Right lobe of liver (tissue), 6 donors: ENCODE results near the gene TMEM119. TPM values are rescaled to one million over a fixed set of nuclear protein-coding genes. Genes with fewer than 3 reads are reported as not detected.
A peak's percentile ranks its signal among the peaks of the same experiment; 100 is the strongest.

Source experiments
- ATAC-seq, 4 donors: fragments of 200-7000 bp; cut with Tn5 transposase; one replicate each; pipeline ENCODE4 v1.9.1; 2020; ENCODE audit warnings: mild to moderate bottlenecking in 4 of 4, moderate library complexity in 4 of 4
- DNase-seq, 3 donors: peaks; one replicate each; pipeline ENCODE4 v3.0.0-alpha.2; 2020
- H3K27ac ChIP-seq, 3 donors: fragments of 200-600 bp; one replicate each; pipeline ENCODE4 v1.8.0; 2022
- H3K27me3 ChIP-seq, 2 donors: fragments of 200-600 bp; one replicate each; pipeline ENCODE4 v1.8.0; 2022
- H3K36me3 ChIP-seq, 4 donors: fragments of 200-600 bp; sonication (generic) in 1 of 4; one replicate each; pipeline versions ENCODE4 v1.5.1 to v1.8.0; 2017 to 2022; ENCODE audit warnings: control low read depth in 1 of 4
- H3K4me1 ChIP-seq, 4 donors: fragments of 200-600 bp; sonication (generic) in 1 of 4; one replicate each; pipeline versions ENCODE4 v1.5.1 to v1.8.0; 2017 to 2022; ENCODE audit warnings: control low read depth in 1 of 4
- H3K4me3 ChIP-seq, 3 donors: fragments of 200-600 bp; one replicate each; pipeline ENCODE4 v1.8.0; 2022
- H3K9me3 ChIP-seq, 4 donors: fragments of 200-600 bp; sonication (generic) in 1 of 4; one replicate each; pipeline versions ENCODE4 v1.5.1 to v1.8.0; 2017 to 2022; ENCODE audit warnings: control low read depth in 1 of 4
- POLR2A ChIP-seq: fragments of 450-650 bp; IDR thresholded peaks from one replicate; pipeline ENCODE4 v1.6.1; 2017; ENCODE audit warnings: antibody characterized with exemption, mild to moderate bottlenecking
- WGBS: methylation state at CpG from one replicate; pipeline ENCODE4 v1.1.6; 2018; ENCODE audit warnings: low coverage, low lambda C conversion rate; ENCODE audit not compliant: insufficient coverage; ENCODE audit errors: missing lambda C conversion rate; 5-methylcytosine and 5-hydroxymethylcytosine counted together
- intact Hi-C, 2 donors: fragments of 100-400 bp; cut with DNase I; formaldehyde crosslinking; loops; one replicate each; pipeline versions ENCODE4 v1.11.2 to v1.14.1; 2022
- total RNA-seq, 6 experiments: library from RNA; depleted of rRNA in 2 of 6; stranded (reverse); fragments of >200 nt in 2 of 6; fragmentation: NEBNext Ultra II Directional in 3 of 6; extraction: Animal tissue kit (Norgen Biotek cat#: 25700) in 3 of 6; gene quantifications; one replicate each; pipeline versions ENCODE4 v1.1.0 to v1.2.4, GENCODE V29; 2016 to 2023
- TF ChIP-seq, protein P1 (sequence below), 4 donors: fragments of 200-600 bp in 3 of 4; fragments of 450-650 bp in 1 of 4; IDR thresholded peaks; one replicate each; pipeline versions ENCODE4 v1.5.1 to v1.8.0; 2016 to 2022; ENCODE audit warnings: antibody characterized with exemption in 4 of 4, mild to moderate bottlenecking in 2 of 4
- donor health status: DM: no; HTN: yes; CAD: no.
- donor health status: DM: no; HTN: no; CAD: no.
- donor health status: DM: no; HTN: no; CAD: no.
- donor health status: DM: no; HTN: yes; CAD: no.
- donor health status: DM: no; HTN: yes; CAD: no.

The TMEM119 gene
- total RNA-seq, 6 experiments from 2014 or later: 0.09 to 0.38 (median 0.22) TPM; not detected in 2

DNA sequence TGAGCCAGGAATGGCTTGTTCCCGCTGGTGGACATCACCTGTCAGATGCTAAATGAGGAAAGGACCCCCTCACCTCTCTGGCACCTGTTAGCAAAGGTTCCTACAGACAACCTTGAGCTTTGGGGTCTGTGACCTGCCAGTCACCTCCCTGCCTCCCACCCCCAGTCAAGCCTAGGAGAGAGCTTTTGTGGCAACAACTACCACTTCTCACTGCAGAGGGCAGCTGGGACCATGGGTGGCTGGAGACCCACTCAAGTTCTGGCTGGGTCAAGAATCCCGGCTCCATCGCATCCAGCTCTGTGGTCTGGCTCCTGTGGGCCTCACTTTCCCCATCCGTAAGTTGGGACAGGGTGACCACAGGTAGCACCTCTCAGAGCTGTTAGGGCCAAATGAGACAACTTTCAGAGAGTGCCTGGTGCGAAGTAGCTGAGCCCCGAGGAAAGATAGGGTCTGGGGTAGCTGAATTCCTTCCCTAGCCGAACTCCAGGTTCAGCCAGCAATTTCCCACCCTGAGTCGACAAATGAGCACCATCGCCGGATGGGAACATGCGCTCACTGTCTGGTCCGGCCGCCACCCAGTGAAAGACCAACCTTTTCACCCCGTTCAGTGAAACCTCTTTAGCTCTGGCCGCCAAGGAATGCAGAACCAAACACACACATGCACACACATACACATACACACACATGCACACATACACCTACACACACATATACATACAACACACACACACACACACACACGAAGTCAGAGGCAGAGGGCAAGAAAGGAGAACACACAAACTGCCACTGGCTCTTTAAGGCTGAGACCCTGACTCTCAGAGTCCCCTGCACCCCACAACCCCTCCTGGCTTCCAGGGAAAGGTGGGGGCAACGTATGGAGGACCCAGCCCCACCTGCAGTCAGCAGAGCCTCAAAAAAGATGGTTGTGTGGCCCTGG lies 1.9 kb downstream of the TMEM119 start:
- Histone ChIP-seq H3K27ac (no peak overlapping the region), H3K9me3 (no peaks in the 10 kb centered on the region), H3K27me3 (no peaks in the 10 kb centered on the region), H3K4me1 (no peaks in the 10 kb centered on the region), H3K36me3 (no peaks in the 10 kb centered on the region), H3K4me3 (no peak overlapping the region)
- WGBS: 53% methylated on average over 2 of the region's 17 CpGs
- DNase-seq (no peak), ATAC-seq (no peak)
- TF ChIP-seq POLR2A: no peak
- TF ChIP-seq, protein P1, sequence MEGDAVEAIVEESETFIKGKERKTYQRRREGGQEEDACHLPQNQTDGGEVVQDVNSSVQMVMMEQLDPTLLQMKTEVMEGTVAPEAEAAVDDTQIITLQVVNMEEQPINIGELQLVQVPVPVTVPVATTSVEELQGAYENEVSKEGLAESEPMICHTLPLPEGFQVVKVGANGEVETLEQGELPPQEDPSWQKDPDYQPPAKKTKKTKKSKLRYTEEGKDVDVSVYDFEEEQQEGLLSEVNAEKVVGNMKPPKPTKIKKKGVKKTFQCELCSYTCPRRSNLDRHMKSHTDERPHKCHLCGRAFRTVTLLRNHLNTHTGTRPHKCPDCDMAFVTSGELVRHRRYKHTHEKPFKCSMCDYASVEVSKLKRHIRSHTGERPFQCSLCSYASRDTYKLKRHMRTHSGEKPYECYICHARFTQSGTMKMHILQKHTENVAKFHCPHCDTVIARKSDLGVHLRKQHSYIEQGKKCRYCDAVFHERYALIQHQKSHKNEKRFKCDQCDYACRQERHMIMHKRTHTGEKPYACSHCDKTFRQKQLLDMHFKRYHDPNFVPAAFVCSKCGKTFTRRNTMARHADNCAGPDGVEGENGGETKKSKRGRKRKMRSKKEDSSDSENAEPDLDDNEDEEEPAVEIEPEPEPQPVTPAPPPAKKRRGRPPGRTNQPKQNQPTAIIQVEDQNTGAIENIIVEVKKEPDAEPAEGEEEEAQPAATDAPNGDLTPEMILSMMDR (IDR thresholded peaks at IDR 0.05): no peak
- intact Hi-C loops: no loop called here

DNA sequence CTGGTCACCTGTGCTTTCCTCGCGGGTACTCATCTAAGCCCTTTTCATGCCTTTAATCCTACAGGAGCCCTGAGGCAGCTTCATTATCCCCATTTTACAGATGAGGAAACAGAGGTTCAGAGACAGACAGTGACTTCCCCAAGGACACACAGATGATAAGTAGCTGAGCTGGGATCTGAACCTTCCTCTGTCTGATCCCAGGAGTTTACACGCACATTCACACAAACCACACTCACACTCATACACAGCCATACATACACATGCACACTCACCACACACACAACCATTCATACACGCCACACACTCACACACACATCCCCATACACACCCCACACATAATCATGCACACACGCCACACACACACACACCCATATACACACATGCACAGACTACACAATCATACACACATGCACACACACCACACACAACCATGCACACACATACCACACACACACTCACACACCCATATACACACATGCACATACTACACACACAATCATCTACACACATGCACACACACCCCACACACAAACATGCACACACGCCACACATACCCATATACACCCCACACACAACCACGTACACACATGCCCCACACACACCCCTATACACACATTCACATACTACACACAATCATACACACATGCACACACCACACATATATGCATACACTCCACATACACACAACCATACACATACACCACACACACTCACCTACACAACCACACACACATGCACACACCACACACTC lies 2.7 kb downstream of the TMEM119 start:
- no peaks in the 10 kb centered on the region for H3K27me3 ChIP-seq
- H3K36me3 ChIP-seq: no peaks in the 10 kb centered on the region
- ATAC-seq (no peak), DNase-seq (no peak)
- intact Hi-C loops: no loop called here
- H3K9me3 ChIP-seq: no peaks in the 10 kb centered on the region
- no peaks in the 10 kb centered on the region for H3K4me1 ChIP-seq
- H3K4me3 ChIP-seq: no peak overlapping the region
- TF ChIP-seq, protein P1 (IDR thresholded peaks at IDR 0.05): no peak
- WGBS: 85% methylated on average over 7 of the region's 7 CpGs
- H3K27ac ChIP-seq: no peak overlapping the region

DNA sequence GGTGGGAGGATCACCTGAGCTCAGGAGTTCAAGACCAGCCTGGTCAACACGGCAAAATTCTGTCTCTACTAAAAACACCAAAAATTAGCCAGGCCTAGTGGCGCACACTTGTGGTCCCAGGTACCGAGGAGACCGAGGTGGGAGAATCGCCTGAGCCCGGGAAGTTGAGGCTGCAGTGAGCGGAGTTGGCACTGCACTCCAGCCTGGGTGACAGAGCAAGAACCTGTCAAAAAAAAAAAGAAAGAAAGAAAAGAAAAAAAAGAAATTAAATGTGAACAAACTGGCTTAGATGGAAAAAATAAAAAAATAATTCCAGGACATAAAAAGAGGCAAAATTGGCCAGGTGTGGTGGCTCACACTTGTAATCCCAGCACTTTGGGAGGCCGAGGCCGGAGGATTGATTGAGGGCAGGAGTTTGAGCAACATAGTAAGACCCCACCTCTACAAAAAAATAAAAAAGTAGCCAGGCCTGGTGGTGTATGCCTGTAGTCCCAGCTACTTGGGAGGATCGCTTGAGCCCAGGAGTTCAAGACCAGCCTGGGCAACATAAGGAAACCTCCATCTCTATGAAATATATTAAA lies 3.5 kb downstream of the TMEM119 start:
- H3K36me3 ChIP-seq: no peaks in the 10 kb centered on the region
- intact Hi-C loops: no loop called here
- H3K27ac ChIP-seq: no peak overlapping the region
- peak in 1 of 3 donors; percentile 17 for DNase-seq
- no peak overlapping the region for H3K4me3 ChIP-seq
- H3K27me3 ChIP-seq: no peaks in the 10 kb centered on the region
- no peak for ATAC-seq
- H3K4me1 ChIP-seq: no peaks in the 10 kb centered on the region
- no peaks in the 10 kb centered on the region for H3K9me3 ChIP-seq
- TF ChIP-seq, protein P1 (IDR thresholded peaks at IDR 0.05): no peak
- TF ChIP-seq POLR2A: no peak
- 86% methylated on average over 9 of the region's 10 CpGs for WGBS

DNA sequence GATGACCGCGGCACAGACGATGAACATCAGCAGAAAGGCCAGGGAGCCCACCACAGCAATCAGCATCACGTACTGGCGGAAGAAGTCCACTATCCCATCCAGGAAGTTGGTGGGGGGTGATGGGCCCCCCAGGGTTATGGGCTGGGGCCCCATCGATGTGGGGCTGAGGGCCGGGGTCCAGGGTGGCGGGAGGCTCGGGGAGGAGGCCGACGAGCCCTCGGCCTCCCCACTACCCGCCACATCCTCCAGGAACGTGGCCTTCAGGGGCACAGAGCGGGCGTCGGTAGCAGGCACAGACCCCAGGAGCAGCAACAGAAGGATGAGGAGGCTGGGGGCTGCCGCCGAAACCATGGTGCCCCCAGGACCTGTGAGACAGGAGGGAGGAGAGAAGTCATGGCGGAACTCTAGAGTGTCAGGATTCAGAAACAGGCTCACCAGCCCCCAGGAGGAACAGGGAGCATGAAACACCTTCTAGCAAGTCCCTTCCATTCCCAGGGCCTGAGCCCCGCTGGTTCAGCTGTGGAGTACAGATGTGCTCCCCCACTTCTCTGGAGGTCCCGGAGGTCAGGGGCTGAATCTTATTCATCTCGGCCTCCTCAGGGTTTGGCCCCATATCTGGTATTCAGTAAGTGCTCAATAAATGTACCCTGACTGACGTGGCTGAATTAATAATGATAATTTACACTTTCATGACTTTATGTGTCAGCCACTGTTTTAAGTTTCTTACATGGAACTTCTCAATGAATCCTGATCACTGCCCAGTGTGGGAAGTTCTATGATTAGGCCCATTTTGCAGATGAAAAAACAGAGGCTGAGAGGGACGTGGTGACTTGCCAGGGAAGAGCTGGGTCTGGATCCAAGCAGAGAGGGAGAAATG lies 5.6 kb downstream of the TMEM119 start:
- intact Hi-C loops: no loop called here
- TF ChIP-seq POLR2A: no peak
- TF ChIP-seq, protein P1 (IDR thresholded peaks at IDR 0.05): no peak
- H3K36me3 ChIP-seq: no peaks in the 10 kb centered on the region
- H3K27me3 ChIP-seq: no peaks in the 10 kb centered on the region
- 97% methylated on average over 9 of the region's 25 CpGs for WGBS
- H3K4me3 ChIP-seq: no peak overlapping the region
- ATAC-seq (no peak), DNase-seq (peak in 1 of 3 donors; percentile 34)
- no peaks in the 10 kb centered on the region for H3K4me1 ChIP-seq
- no peaks in the 10 kb centered on the region for H3K9me3 ChIP-seq
- H3K27ac ChIP-seq: no peak overlapping the region
